ENCODE measurements around the gene ZNF75A. TPM values are rescaled to one million over a fixed set of nuclear protein-coding genes. Genes with fewer than 3 reads are reported as not detected.

The ZNF75A gene
- total RNA-seq, 1 experiment from 2014 or later, result 10.3 TPM

GRCh38 chr16:3355589-3355988, 50.3 kb downstream of the ZNF75A start, which contains the start of gene OR2C1:
TSS of gene OR2C1 (plus strand) at chr16:3355889. CDS start at chr16:3355941, 52 bp downstream.
- no peaks in the 10 kb centered on the region for H3K9me3 ChIP-seq (ENCODE audit: control insufficient read depth in 1 of 2, insufficient read depth in 1 of 2, low read depth in 1 of 2, low read length in 2 of 2)
- no peaks in the 10 kb centered on the region for H3K36me3 ChIP-seq (ENCODE audit: control insufficient read depth in 1 of 2, insufficient read depth in 2 of 2, low read length in 2 of 2)
- POLR2A ChIA-PET, result no interaction called here
- H3K27ac ChIP-seq (ENCODE audit: low read depth, low read length), result no peak within 1 kb of the TSS
- ATAC-seq, result no peak
- H3K4me1 ChIP-seq (ENCODE audit: control insufficient read depth in 1 of 2, insufficient read depth in 2 of 2, low read length in 2 of 2), result no peaks in the 10 kb centered on the region
- H3K4me3 ChIP-seq (replicated peaks in 1 of 2; ENCODE audit: low read depth in 1 of 2, low read length in 2 of 2), result no peak within 1 kb of the TSS
- H3K9ac ChIP-seq (ENCODE audit: low read length), result no peak within 1 kb of the TSS
- intact Hi-C loops (cut with micrococcal nuclease), result no loop called here
- RAD21 ChIA-PET (ENCODE audit: low non-redundant PET in 1 of 2, low total read pairs in 2 of 2, uncharacterized antibody in 2 of 2, unreplicated experiment in 2 of 2), result no interaction called here
- H3K79me2 ChIP-seq (ENCODE audit: insufficient read depth, low read length), result no peaks in the 10 kb centered on the region
- H3K4me2 ChIP-seq (ENCODE audit: low read length), result no peak within 1 kb of the TSS
- CTCF ChIA-PET, result interaction anchor here (0.7 kb wide), 1 partner anchor 147 kb away, joined by 3 read pairs; no protein-coding TSS in a partner anchor
- no peaks in the 10 kb centered on the region for H3K27me3 ChIP-seq (ENCODE audit: insufficient read depth, low read length)
- no peaks in the 10 kb centered on the region for H3K9me2 ChIP-seq (ENCODE audit: insufficient read depth)
- DNase-seq (ENCODE audit: low read depth, low spot score), result no peak
- no peak within 1 kb of the TSS for H2AFZ ChIP-seq (ENCODE audit: low read depth, low read length, poor library complexity, severe bottlenecking)
- BruUV-seq (replicated peaks), result no TSS peak
- H4K20me1 ChIP-seq (ENCODE audit: insufficient read depth), result no peaks in the 10 kb centered on the region
- TF ChIP-seq TCF7L2 (IDR thresholded peaks at IDR 0.05; ENCODE audit: borderline replicate concordance, extremely low read depth, insufficient read depth, insufficient read length) (no peak), JUND (IDR thresholded peaks at IDR 0.05) (no peak), CBX3 (IDR thresholded peaks at IDR 0.05; ENCODE audit: low read depth) (no peak), EGR1 (IDR thresholded peaks at IDR 0.05; ENCODE audit: low read depth) (no peak), EZH2 (IDR thresholded peaks at IDR 0.05) (no peak), POLR2A (IDR thresholded peaks at IDR 0.05; ENCODE audit: borderline replicate concordance, extremely low read depth, insufficient read depth, insufficient read length) (no peak), EZH2phosphoT487 (IDR thresholded peaks at IDR 0.05; ENCODE audit: borderline replicate concordance) (no peak)
- TF ChIP-seq, protein P1, sequence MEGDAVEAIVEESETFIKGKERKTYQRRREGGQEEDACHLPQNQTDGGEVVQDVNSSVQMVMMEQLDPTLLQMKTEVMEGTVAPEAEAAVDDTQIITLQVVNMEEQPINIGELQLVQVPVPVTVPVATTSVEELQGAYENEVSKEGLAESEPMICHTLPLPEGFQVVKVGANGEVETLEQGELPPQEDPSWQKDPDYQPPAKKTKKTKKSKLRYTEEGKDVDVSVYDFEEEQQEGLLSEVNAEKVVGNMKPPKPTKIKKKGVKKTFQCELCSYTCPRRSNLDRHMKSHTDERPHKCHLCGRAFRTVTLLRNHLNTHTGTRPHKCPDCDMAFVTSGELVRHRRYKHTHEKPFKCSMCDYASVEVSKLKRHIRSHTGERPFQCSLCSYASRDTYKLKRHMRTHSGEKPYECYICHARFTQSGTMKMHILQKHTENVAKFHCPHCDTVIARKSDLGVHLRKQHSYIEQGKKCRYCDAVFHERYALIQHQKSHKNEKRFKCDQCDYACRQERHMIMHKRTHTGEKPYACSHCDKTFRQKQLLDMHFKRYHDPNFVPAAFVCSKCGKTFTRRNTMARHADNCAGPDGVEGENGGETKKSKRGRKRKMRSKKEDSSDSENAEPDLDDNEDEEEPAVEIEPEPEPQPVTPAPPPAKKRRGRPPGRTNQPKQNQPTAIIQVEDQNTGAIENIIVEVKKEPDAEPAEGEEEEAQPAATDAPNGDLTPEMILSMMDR (IDR thresholded peaks at IDR 0.05 in 2 of 3, conservative IDR thresholded peaks at IDR 0.05 in 1 of 3; ENCODE audit: borderline replicate concordance in 1 of 3, insufficient read depth in 1 of 3, low read depth in 2 of 3, low read length in 2 of 3), result no peak
- TF ChIP-seq, protein P2, sequence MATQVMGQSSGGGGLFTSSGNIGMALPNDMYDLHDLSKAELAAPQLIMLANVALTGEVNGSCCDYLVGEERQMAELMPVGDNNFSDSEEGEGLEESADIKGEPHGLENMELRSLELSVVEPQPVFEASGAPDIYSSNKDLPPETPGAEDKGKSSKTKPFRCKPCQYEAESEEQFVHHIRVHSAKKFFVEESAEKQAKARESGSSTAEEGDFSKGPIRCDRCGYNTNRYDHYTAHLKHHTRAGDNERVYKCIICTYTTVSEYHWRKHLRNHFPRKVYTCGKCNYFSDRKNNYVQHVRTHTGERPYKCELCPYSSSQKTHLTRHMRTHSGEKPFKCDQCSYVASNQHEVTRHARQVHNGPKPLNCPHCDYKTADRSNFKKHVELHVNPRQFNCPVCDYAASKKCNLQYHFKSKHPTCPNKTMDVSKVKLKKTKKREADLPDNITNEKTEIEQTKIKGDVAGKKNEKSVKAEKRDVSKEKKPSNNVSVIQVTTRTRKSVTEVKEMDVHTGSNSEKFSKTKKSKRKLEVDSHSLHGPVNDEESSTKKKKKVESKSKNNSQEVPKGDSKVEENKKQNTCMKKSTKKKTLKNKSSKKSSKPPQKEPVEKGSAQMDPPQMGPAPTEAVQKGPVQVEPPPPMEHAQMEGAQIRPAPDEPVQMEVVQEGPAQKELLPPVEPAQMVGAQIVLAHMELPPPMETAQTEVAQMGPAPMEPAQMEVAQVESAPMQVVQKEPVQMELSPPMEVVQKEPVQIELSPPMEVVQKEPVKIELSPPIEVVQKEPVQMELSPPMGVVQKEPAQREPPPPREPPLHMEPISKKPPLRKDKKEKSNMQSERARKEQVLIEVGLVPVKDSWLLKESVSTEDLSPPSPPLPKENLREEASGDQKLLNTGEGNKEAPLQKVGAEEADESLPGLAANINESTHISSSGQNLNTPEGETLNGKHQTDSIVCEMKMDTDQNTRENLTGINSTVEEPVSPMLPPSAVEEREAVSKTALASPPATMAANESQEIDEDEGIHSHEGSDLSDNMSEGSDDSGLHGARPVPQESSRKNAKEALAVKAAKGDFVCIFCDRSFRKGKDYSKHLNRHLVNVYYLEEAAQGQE (IDR thresholded peaks at IDR 0.05; ENCODE audit: low read depth), result no peak
